ENCODE measurements around the gene POLG. TPM values are rescaled to one million over a fixed set of nuclear protein-coding genes. Genes with fewer than 3 reads are reported as not detected.
A peak's percentile ranks its signal among the peaks of the same experiment; 100 is the strongest.

The POLG gene
- total and polyA plus RNA-seq, 7 donors, result 32.6 to 64.5 (median 52.7) TPM

DNA sequence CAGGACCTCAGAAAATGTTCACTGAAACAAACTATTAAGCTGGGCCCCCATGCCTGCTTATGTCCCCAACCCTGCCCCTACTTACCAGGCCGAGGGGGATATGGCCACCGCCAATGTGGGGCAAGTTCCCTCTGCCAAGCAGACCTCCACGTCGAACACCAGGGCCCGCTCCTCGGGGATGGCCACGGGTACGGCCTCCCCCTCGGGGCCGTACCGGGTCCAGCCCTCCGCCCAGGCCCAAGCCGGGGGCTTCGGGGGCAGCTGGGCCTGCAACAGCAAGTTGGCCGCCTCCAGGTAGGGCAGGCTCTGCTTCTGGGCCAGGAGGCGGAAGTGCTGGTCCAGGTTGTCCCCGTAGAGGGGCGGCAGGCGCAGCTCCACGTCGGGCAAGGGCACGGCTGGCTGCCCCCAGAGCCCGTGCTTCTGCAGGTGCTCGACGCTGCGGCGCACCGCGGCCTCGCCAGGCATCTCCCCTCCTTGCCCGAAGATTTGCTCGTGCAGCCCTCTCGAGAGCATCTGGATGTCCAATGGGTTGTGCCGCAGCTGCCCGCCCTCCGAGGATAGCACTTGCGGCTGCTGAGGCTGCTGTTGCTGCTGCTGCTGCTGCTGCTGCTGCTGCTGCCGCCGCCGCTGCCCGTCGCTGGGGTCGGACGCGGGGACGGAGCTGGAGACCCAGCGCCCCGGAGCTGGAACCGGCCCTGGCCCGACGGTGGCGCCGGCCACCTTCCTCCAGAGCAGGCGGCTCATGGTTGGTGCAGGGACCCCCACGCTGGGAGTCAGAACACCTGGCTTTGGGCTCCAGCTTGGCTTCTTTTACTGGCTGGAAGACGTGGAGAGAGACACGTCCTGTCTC lies 1.4 kb downstream of the POLG start:
- TF ChIP-seq CTCF (IDR thresholded peaks at IDR 0.05), result no peak
- Histone ChIP-seq H3K4me1 (peaks cover 43% of the 10 kb centered on the region), H3K27me3 (ENCODE audit: insufficient read depth in 3 of 3, low read length in 2 of 3) (no peaks in the 10 kb centered on the region), H3K27ac (peak overlapping the region; percentile 92), H3K4me3 (peak overlapping the region; percentile 85), H3K9me3 (no peaks in the 10 kb centered on the region), H3K36me3 (ENCODE audit: insufficient read depth in 1 of 2, low read depth in 1 of 2) (peaks cover 7 to 55% of the 10 kb centered on the region in 2 donors)
- intact Hi-C loops (cut with DNase I), result no loop called here
- no peak for DNase-seq
- WGBS, 3 donors, result 89 to 90% (median 90%) methylated on average over 47 to 57 of the region's 57 CpGs
- ATAC-seq, result no peak

- Histone ChIP-seq H3K4me3 (peak overlapping the region; percentile 12), H3K4me1 (peaks cover 43% of the 10 kb centered on the region), H3K36me3 (ENCODE audit: insufficient read depth in 1 of 2, low read depth in 1 of 2) (peaks cover 7 to 63% of the 10 kb centered on the region in 2 donors), H3K9me3 (no peaks in the 10 kb centered on the region), H3K27me3 (ENCODE audit: insufficient read depth in 3 of 3, low read length in 2 of 3) (no peaks in the 10 kb centered on the region), H3K27ac (no peak overlapping the region)
- ATAC-seq (no peak), DNase-seq (no peak)
- intact Hi-C loops (cut with DNase I), result no loop called here
- no peak for TF ChIP-seq CTCF (IDR thresholded peaks at IDR 0.05)
- 33 to 35% (median 33%) methylated on average over 10 of the region's 10 CpGs for WGBS, 3 donors
These were observed 2.2 kb downstream of the POLG start for GRCh38 chr15:89332446-89332845.

- Histone ChIP-seq H3K27me3 (ENCODE audit: insufficient read depth in 3 of 3, low read length in 2 of 3) (no peaks in the 10 kb centered on the region), H3K4me1 (peaks cover 43% of the 10 kb centered on the region), H3K27ac (no peak overlapping the region), H3K36me3 (ENCODE audit: insufficient read depth in 1 of 2, low read depth in 1 of 2) (peaks cover 11 to 77% of the 10 kb centered on the region in 2 donors), H3K4me3 (peak overlapping the region; percentile 12), H3K9me3 (no peaks in the 10 kb centered on the region)
- no peak for TF ChIP-seq CTCF (IDR thresholded peaks at IDR 0.05)
- ATAC-seq (no peak), DNase-seq (no peak)
- WGBS, 3 donors, result 46 to 66% (median 50%) methylated on average over 7 of the region's 7 CpGs
- intact Hi-C loops (cut with DNase I), result no loop called here
These were observed 3.6 kb downstream of the POLG start for GRCh38 chr15:89330881-89331595.

DNA sequence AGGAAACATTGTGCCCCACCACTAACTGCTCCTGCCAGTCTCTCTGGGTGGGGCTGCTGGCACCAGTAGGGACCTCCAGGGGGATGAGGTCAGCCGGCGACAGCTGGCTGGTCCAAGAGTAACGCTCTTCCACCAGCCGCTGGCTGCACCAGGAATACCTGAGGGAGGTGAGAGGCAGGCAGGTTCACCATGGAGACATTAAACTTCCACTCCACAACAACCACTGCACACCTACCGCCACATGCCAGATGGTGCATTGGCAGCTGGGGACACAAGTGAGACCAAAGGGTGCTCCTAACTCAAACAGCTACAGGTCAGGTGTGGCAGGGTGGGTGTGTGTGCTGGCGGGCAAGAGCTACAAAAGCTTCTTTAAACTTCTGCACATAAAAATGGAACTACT lies 4.5 kb downstream of the POLG start:
- no peak for TF ChIP-seq CTCF (IDR thresholded peaks at IDR 0.05)
- intact Hi-C loops (cut with DNase I), result no loop called here
- no peaks in the 10 kb centered on the region for H3K9me3 ChIP-seq
- ATAC-seq (no peak), DNase-seq (no peak)
- no peaks in the 10 kb centered on the region for H3K27me3 ChIP-seq (ENCODE audit: insufficient read depth in 3 of 3, low read length in 2 of 3)
- no peak overlapping the region for H3K27ac ChIP-seq
- peaks cover 43% of the 10 kb centered on the region for H3K4me1 ChIP-seq
- H3K36me3 ChIP-seq (ENCODE audit: insufficient read depth in 1 of 2, low read depth in 1 of 2), result peaks cover 11 to 86% of the 10 kb centered on the region in 2 donors
- 60 to 79% (median 62%) methylated on average over 6 of the region's 6 CpGs for WGBS, 3 donors
- H3K4me3 ChIP-seq, result no peak overlapping the region
